Mesothelial cell of epicardium (in vitro differentiated cells): Measurements from ENCODE around the gene OR6C68. TPM values are rescaled to one million over a fixed set of nuclear protein-coding genes. Genes with fewer than 3 reads are reported as not detected.
"Not testable (repeated sequence)": the region's sequence is repeated elsewhere in the genome, so short reads cannot be mapped to it uniquely, and the experiment has no call there.

ENCODE experiments used
- DNase-seq, 2 experiments: peaks; one replicate each; pipeline ENCODE4 v3.0.0; 2021; ENCODE audit warnings: low spot score in 2 of 2; ENCODE audit not compliant: unreplicated experiment in 2 of 2
- H3K27ac Mint-ChIP-seq: 2 replicates; pipeline ENCODE4 v1.8.0; 2021; ENCODE audit warnings: mixed read lengths
- H3K27me3 Mint-ChIP-seq: 2 replicates; pipeline ENCODE4 v1.8.0; 2021; ENCODE audit warnings: low read depth, mixed read lengths
- H3K36me3 Mint-ChIP-seq: 2 replicates; pipeline ENCODE4 v1.8.0; 2021; ENCODE audit warnings: mixed read lengths
- H3K4me1 Mint-ChIP-seq: 2 replicates; pipeline ENCODE4 v1.8.0; 2021; ENCODE audit warnings: mixed read lengths
- H3K4me3 Mint-ChIP-seq: 2 replicates; pipeline ENCODE4 v1.8.0; 2021; ENCODE audit warnings: mild to moderate bottlenecking, moderate library complexity, mixed read lengths
- H3K9me3 Mint-ChIP-seq: 2 replicates; pipeline ENCODE4 v1.8.0; 2021; ENCODE audit warnings: mixed read lengths
- total RNA-seq: library from RNA; stranded (reverse); gene quantifications from 3 replicates; pipeline ENCODE4 v1.2.1, GENCODE V29; 2021
- TF ChIP-seq, protein P1 (sequence below): fragments of 200-600 bp; sonication (generic); IDR thresholded peaks from one replicate; pipeline ENCODE4 v1.5.0; 2021; ENCODE audit warnings: antibody characterized with exemption; ENCODE audit not compliant: unreplicated experiment

The OR6C68 gene
- not detected in 3 replicates for total RNA-seq

GRCh38 chr12:55492078-55492477 is at the start of gene OR6C68:
TSS of gene OR6C68 (plus strand) at chr12:55492378. CDS start at chr12:55492378, 0 bp downstream.
- no peak for DNase-seq
- H3K4me1 Mint-ChIP-seq = peaks cover 3% of the 10 kb centered on the region
- TF ChIP-seq, protein P1, sequence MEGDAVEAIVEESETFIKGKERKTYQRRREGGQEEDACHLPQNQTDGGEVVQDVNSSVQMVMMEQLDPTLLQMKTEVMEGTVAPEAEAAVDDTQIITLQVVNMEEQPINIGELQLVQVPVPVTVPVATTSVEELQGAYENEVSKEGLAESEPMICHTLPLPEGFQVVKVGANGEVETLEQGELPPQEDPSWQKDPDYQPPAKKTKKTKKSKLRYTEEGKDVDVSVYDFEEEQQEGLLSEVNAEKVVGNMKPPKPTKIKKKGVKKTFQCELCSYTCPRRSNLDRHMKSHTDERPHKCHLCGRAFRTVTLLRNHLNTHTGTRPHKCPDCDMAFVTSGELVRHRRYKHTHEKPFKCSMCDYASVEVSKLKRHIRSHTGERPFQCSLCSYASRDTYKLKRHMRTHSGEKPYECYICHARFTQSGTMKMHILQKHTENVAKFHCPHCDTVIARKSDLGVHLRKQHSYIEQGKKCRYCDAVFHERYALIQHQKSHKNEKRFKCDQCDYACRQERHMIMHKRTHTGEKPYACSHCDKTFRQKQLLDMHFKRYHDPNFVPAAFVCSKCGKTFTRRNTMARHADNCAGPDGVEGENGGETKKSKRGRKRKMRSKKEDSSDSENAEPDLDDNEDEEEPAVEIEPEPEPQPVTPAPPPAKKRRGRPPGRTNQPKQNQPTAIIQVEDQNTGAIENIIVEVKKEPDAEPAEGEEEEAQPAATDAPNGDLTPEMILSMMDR = no peak
- H3K9me3 Mint-ChIP-seq = no peaks in the 10 kb centered on the region
- no peaks in the 10 kb centered on the region for H3K36me3 Mint-ChIP-seq
- H3K27ac Mint-ChIP-seq = no peak within 1 kb of the TSS
- peaks cover 6% of the 10 kb centered on the region for H3K27me3 Mint-ChIP-seq
- H3K4me3 Mint-ChIP-seq = no peak within 1 kb of the TSS

- no peaks in the 10 kb centered on the region for H3K4me1 Mint-ChIP-seq
- no peak within 1 kb of the TSS for H3K4me3 Mint-ChIP-seq
- H3K36me3 Mint-ChIP-seq = no peaks in the 10 kb centered on the region
- H3K27ac Mint-ChIP-seq = no peak within 1 kb of the TSS
- H3K9me3 Mint-ChIP-seq = peaks cover 24% of the 10 kb centered on the region
- H3K27me3 Mint-ChIP-seq = peaks cover 8% of the 10 kb centered on the region
- TF ChIP-seq, protein P1 = no peak
- no peak for DNase-seq
Observed at GRCh38 chr12:55443776-55444175, 48.4 kb upstream of the OR6C68 start, which contains the start of gene OR6C2. TSS of gene OR6C2 (plus strand) at chr12:55444076. CDS start at chr12:55452214, 8,138 bp downstream.

GRCh38 chr12:55445357-55445756 is 46.8 kb upstream of the OR6C68 start:
- H3K4me3 Mint-ChIP-seq = no peak overlapping the region
- no peak for DNase-seq
- H3K27ac Mint-ChIP-seq = no peak overlapping the region
- no peaks in the 10 kb centered on the region for H3K4me1 Mint-ChIP-seq
- H3K27me3 Mint-ChIP-seq = peaks cover 8% of the 10 kb centered on the region
- TF ChIP-seq, protein P1 = no peak
- peaks cover 16% of the 10 kb centered on the region for H3K9me3 Mint-ChIP-seq
- no peaks in the 10 kb centered on the region for H3K36me3 Mint-ChIP-seq

DNA sequence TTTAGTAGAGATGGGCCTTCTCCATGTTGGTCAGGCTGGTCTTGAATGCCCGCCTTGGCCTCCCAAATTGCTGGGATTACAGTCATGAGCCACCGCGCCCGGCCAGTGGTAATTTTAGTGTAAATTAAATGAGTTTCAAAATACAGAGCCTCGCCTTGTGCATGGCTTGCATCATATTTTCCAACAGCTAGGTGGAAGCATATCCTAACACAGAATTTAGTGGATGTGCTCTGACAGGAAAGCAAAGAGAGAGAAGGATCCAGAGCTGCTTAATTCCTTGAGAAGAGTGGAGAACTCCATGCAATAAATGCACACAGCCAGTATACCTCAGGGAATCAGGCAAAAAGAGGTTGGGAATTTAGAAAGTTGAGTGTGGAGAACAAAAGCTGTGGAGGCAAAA is 45.9 kb upstream of the OR6C68 start:
- H3K36me3 Mint-ChIP-seq = no peaks in the 10 kb centered on the region
- H3K27me3 Mint-ChIP-seq = peaks cover 9% of the 10 kb centered on the region
- H3K9me3 Mint-ChIP-seq = peaks cover 8% of the 10 kb centered on the region
- TF ChIP-seq, protein P1 = no peak
- no peak for DNase-seq
- no peak overlapping the region for H3K4me3 Mint-ChIP-seq
- H3K27ac Mint-ChIP-seq = no peak overlapping the region
- H3K4me1 Mint-ChIP-seq = no peaks in the 10 kb centered on the region

GRCh38 chr12:55448825-55449224 is 43.4 kb upstream of the OR6C68 start:
- no peak overlapping the region for H3K27ac Mint-ChIP-seq
- H3K9me3 Mint-ChIP-seq = no peaks in the 10 kb centered on the region
- no peak overlapping the region for H3K4me3 Mint-ChIP-seq
- no peaks in the 10 kb centered on the region for H3K36me3 Mint-ChIP-seq
- peaks cover 16% of the 10 kb centered on the region for H3K27me3 Mint-ChIP-seq
- TF ChIP-seq, protein P1 = no peak
- DNase-seq = no peak
- no peaks in the 10 kb centered on the region for H3K4me1 Mint-ChIP-seq

- not testable (repeated sequence) for H3K9me3 Mint-ChIP-seq, H3K4me1 Mint-ChIP-seq, H3K4me3 Mint-ChIP-seq, DNase-seq, H3K36me3 Mint-ChIP-seq, H3K27ac Mint-ChIP-seq
- H3K27me3 Mint-ChIP-seq = peaks cover 20% of the 10 kb centered on the region
Observed at GRCh38 chr12:55464926-55465325, 27.3 kb upstream of the OR6C68 start.
